WTC11 (cell line): ENCODE results near the gene GSDMA. TPM values are rescaled to one million over a fixed set of nuclear protein-coding genes. Genes with fewer than 3 reads are reported as not detected.

ENCODE experiments used
- ATAC-seq: fragments of 200-7000 bp; cut with Tn5 transposase; 2 replicates; pipeline ENCODE4 v1.10.0; 2021; ENCODE audit warnings: mild to moderate bottlenecking, moderate library complexity
- CTCF ChIA-PET: fragments of 300-600 bp; sonication (Branson Sonifier 250); formaldehyde crosslinking; loops from one replicate; lab custom pipeline; 2021; ENCODE audit warnings: antibody characterized with exemption; lab: Charles Lee
- POLR2A ChIA-PET: fragments of 350-600 bp; sonication (Branson Sonifier 250); formaldehyde crosslinking; loops from one replicate; lab custom pipeline; 2021; ENCODE audit warnings: antibody characterized with exemption; lab: Charles Lee
- DNase-seq: peaks from one replicate; pipeline ENCODE4 v3.0.0; 2021; ENCODE audit warnings: low spot score
- H3K27ac Mint-ChIP-seq: 2 replicates; pipeline ENCODE4 v1.8.0; 2021; ENCODE audit warnings: mixed read lengths
- H3K27me3 Mint-ChIP-seq: 2 replicates; pipeline ENCODE4 v1.8.0; 2021; ENCODE audit warnings: low read depth, mild to moderate bottlenecking, moderate library complexity, mixed read lengths
- H3K36me3 Mint-ChIP-seq: 2 replicates; pipeline ENCODE4 v1.8.0; 2021; ENCODE audit warnings: mixed read lengths
- H3K4me1 Mint-ChIP-seq: 2 replicates; pipeline ENCODE4 v1.8.0; 2022; ENCODE audit warnings: mixed read lengths
- H3K4me3 Mint-ChIP-seq: 2 replicates; pipeline ENCODE4 v1.8.0; 2021; ENCODE audit warnings: mild to moderate bottlenecking, moderate library complexity, mixed read lengths
- H3K9me3 Mint-ChIP-seq: 2 replicates; pipeline ENCODE4 v1.8.0; 2021; ENCODE audit warnings: mixed read lengths
- CREB1 ChIP-seq: sonication (generic); formaldehyde crosslinking; IDR thresholded peaks from 2 replicates; pipeline ENCODE4 v1.8.0; 2023; ENCODE audit warnings: mild to moderate bottlenecking, missing genetic modification reagents
- EMX1 ChIP-seq: fragments of 250-450 bp; sonication (Bioruptor Pico); IDR thresholded peaks from 2 replicates; pipeline ENCODE4 v1.8.0; 2021; ENCODE audit warnings: mild to moderate bottlenecking
- ESRRA ChIP-seq: sonication (generic); formaldehyde crosslinking; IDR thresholded peaks from 2 replicates; pipeline ENCODE4 v1.8.1; 2022; ENCODE audit warnings: mild to moderate bottlenecking, missing genetic modification reagents, borderline replicate concordance
- FOXJ3 ChIP-seq: sonication (generic); formaldehyde crosslinking; IDR thresholded peaks from 2 replicates; pipeline ENCODE4 v1.9.0; 2021; ENCODE audit warnings: missing genetic modification reagents, mild to moderate bottlenecking, borderline replicate concordance
- FOXK1 ChIP-seq: sonication (generic); formaldehyde crosslinking; IDR thresholded peaks from 2 replicates; pipeline ENCODE4 v1.8.0; 2022; ENCODE audit warnings: mild to moderate bottlenecking, moderate library complexity, missing genetic modification reagents
- FOXP1 ChIP-seq: sonication (generic); formaldehyde crosslinking; IDR thresholded peaks from 2 replicates; pipeline ENCODE4 v1.8.0; 2022; ENCODE audit warnings: missing genetic modification reagents, mild to moderate bottlenecking, moderate library complexity, borderline replicate concordance
- ZNF138 ChIP-seq: sonication (generic); formaldehyde crosslinking; conservative IDR thresholded peaks from 2 replicates; pipeline ENCODE4 v1.8.1; 2022; ENCODE audit warnings: mild to moderate bottlenecking, moderate library complexity, missing genetic modification reagents
- ZNF219 ChIP-seq: sonication (generic); formaldehyde crosslinking; IDR thresholded peaks from 2 replicates; pipeline ENCODE4 v1.8.0; 2023; ENCODE audit warnings: missing genetic modification reagents, mild to moderate bottlenecking, borderline replicate concordance
- ZNF317 ChIP-seq: sonication (generic); formaldehyde crosslinking; IDR thresholded peaks from 2 replicates; pipeline ENCODE4 v1.8.1; 2023; ENCODE audit warnings: low read depth, mild to moderate bottlenecking, moderate library complexity, missing genetic modification reagents, borderline replicate concordance
- ZNF416 ChIP-seq: fragments of 250-450 bp; sonication (Bioruptor Pico); IDR thresholded peaks from 2 replicates; pipeline ENCODE4 v1.9.0; 2021; ENCODE audit warnings: mild to moderate bottlenecking, inconsistent platforms
- total RNA-seq: library from RNA; stranded (reverse); gene quantifications from 3 replicates; pipeline ENCODE4 v1.2.3, GENCODE V29; 2021
- TF ChIP-seq, protein P1 (sequence below): sonication (generic); formaldehyde crosslinking; IDR thresholded peaks from 2 replicates; pipeline ENCODE4 v1.8.0; 2022; ENCODE audit warnings: missing genetic modification reagents
- TF ChIP-seq, protein P2 (sequence below): sonication (generic); formaldehyde crosslinking; IDR thresholded peaks from 2 replicates; pipeline ENCODE4 v1.8.0; 2022; ENCODE audit warnings: mild to moderate bottlenecking, missing genetic modification reagents
- TF ChIP-seq, protein P3 (sequence below): sonication (generic); formaldehyde crosslinking; IDR thresholded peaks from 2 replicates; pipeline ENCODE4 v1.8.1; 2022; ENCODE audit warnings: low read depth, missing genetic modification reagents, borderline replicate concordance
- TF ChIP-seq, protein P4 (sequence below): fragments of 250-450 bp; sonication (Bioruptor Pico); conservative IDR thresholded peaks from 2 replicates; pipeline ENCODE4 v1.9.0; 2021; ENCODE audit warnings: mild to moderate bottlenecking
- TF ChIP-seq, protein P5 (sequence below): fragments of 250-450 bp; sonication (Bioruptor Pico); IDR thresholded peaks from 2 replicates; pipeline ENCODE4 v1.9.0; 2021; ENCODE audit warnings: mild to moderate bottlenecking
- TF ChIP-seq, protein P6 (sequence below): sonication (generic); formaldehyde crosslinking; IDR thresholded peaks from 2 replicates; pipeline ENCODE4 v1.8.1; 2023; ENCODE audit warnings: mild to moderate bottlenecking, missing genetic modification reagents
- TF ChIP-seq, protein P7 (sequence below): sonication (generic); formaldehyde crosslinking; IDR thresholded peaks from 2 replicates; pipeline ENCODE4 v1.8.0; 2023; ENCODE audit warnings: missing genetic modification reagents

The GSDMA gene
- total RNA-seq, 1 experiment from 2014 or later, result not detected

DNA sequence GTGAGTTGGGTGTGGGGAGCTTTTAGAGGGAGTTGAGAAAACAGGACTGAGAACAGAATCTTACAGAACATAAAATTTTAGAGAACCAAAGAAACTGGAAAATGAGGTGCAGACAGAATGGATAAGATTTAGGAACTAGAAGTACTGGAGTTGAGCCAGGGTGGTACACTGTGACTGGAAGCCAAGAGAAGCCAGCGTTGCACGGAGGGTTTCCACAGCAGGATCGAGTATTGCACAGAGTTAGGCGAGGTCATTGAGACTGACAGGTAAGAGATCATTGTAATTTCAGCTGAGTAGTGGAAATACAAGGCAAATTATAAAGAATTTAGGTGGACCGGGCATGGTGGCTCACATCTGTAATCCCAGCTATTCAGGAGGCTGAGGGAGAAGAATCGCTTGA lies 6.6 kb downstream of the GSDMA start:
- H3K4me3 Mint-ChIP-seq, result no peak overlapping the region
- no peak overlapping the region for H3K27ac Mint-ChIP-seq
- no peaks in the 10 kb centered on the region for H3K4me1 Mint-ChIP-seq
- TF ChIP-seq CREB1 (CRISPR knock-in tag) (no peak), FOXP1 (CRISPR knock-in tag) (no peak), FOXK1 (CRISPR knock-in tag) (no peak), FOXJ3 (no peak), ZNF219 (CRISPR knock-in tag) (no peak), ZNF317 (CRISPR knock-in tag) (no peak), ZNF138 (CRISPR knock-in tag) (no peak)
- TF ChIP-seq, protein P1, sequence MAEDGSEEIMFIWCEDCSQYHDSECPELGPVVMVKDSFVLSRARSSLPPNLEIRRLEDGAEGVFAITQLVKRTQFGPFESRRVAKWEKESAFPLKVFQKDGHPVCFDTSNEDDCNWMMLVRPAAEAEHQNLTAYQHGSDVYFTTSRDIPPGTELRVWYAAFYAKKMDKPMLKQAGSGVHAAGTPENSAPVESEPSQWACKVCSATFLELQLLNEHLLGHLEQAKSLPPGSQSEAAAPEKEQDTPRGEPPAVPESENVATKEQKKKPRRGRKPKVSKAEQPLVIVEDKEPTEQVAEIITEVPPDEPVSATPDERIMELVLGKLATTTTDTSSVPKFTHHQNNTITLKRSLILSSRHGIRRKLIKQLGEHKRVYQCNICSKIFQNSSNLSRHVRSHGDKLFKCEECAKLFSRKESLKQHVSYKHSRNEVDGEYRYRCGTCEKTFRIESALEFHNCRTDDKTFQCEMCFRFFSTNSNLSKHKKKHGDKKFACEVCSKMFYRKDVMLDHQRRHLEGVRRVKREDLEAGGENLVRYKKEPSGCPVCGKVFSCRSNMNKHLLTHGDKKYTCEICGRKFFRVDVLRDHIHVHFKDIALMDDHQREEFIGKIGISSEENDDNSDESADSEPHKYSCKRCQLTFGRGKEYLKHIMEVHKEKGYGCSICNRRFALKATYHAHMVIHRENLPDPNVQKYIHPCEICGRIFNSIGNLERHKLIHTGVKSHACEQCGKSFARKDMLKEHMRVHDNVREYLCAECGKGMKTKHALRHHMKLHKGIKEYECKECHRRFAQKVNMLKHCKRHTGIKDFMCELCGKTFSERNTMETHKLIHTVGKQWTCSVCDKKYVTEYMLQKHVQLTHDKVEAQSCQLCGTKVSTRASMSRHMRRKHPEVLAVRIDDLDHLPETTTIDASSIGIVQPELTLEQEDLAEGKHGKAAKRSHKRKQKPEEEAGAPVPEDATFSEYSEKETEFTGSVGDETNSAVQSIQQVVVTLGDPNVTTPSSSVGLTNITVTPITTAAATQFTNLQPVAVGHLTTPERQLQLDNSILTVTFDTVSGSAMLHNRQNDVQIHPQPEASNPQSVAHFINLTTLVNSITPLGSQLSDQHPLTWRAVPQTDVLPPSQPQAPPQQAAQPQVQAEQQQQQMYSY (CRISPR knock-in tag), result no peak
- TF ChIP-seq, protein P2, sequence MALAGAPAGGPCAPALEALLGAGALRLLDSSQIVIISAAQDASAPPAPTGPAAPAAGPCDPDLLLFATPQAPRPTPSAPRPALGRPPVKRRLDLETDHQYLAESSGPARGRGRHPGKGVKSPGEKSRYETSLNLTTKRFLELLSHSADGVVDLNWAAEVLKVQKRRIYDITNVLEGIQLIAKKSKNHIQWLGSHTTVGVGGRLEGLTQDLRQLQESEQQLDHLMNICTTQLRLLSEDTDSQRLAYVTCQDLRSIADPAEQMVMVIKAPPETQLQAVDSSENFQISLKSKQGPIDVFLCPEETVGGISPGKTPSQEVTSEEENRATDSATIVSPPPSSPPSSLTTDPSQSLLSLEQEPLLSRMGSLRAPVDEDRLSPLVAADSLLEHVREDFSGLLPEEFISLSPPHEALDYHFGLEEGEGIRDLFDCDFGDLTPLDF (CRISPR knock-in tag), result no peak
- TF ChIP-seq, protein P3, sequence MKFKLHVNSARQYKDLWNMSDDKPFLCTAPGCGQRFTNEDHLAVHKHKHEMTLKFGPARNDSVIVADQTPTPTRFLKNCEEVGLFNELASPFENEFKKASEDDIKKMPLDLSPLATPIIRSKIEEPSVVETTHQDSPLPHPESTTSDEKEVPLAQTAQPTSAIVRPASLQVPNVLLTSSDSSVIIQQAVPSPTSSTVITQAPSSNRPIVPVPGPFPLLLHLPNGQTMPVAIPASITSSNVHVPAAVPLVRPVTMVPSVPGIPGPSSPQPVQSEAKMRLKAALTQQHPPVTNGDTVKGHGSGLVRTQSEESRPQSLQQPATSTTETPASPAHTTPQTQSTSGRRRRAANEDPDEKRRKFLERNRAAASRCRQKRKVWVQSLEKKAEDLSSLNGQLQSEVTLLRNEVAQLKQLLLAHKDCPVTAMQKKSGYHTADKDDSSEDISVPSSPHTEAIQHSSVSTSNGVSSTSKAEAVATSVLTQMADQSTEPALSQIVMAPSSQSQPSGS (CRISPR knock-in tag), result no peak
- peaks cover 32% of the 10 kb centered on the region for H3K27me3 Mint-ChIP-seq
- no peak for DNase-seq
- H3K9me3 Mint-ChIP-seq, result no peaks in the 10 kb centered on the region
- H3K36me3 Mint-ChIP-seq, result no peaks in the 10 kb centered on the region
- ChIA-PET CTCF (interaction anchor here (0.6 to 2.4 kb wide), 3 partner anchors 10 to 805 kb away, joined by 3 to 16 read pairs (median 3); no protein-coding TSS in a partner anchor), POLR2A (interaction anchor here (0.6 to 0.8 kb wide), 2 partner anchors 11 to 31 kb away, joined by 3 read pairs; partner anchors contain the start of gene PSMD3)
- no peak for ATAC-seq

DNA sequence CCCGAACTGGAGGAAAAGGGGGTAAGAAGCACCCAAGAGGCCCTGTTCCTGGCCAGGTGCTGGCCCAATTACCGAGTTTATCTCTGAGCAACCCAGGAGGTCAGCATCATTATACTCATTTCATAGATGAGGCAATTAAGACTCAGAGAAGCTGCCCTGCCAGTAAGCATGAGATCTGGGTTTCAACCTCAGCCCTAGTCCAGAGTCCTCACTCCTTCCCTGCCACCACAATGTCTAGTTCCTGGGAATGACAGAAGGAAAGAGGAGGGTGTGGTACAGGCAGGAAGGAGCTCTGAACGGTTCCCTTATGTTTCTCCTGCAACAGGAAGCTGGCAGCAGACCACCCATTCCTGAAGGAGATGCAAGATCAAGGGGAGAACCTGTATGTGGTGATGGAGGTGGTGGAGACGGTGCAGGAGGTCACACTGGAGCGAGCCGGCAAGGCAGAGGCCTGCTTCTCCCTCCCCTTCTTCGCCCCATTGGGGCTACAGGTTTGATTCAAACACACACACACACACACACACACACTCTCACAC lies 7.4 kb downstream of the GSDMA start:
- Mint-ChIP-seq H3K4me1 (no peaks in the 10 kb centered on the region), H3K27me3 (peaks cover 32% of the 10 kb centered on the region), H3K36me3 (no peaks in the 10 kb centered on the region), H3K9me3 (no peaks in the 10 kb centered on the region), H3K4me3 (no peak overlapping the region), H3K27ac (no peak overlapping the region)
- ChIA-PET CTCF (interaction anchor here (0.9 kb wide), 1 partner anchor 10 kb away, joined by 3 read pairs; the partner anchor contains the start of gene PSMD3), POLR2A (no interaction called here)
- TF ChIP-seq, protein P4, sequence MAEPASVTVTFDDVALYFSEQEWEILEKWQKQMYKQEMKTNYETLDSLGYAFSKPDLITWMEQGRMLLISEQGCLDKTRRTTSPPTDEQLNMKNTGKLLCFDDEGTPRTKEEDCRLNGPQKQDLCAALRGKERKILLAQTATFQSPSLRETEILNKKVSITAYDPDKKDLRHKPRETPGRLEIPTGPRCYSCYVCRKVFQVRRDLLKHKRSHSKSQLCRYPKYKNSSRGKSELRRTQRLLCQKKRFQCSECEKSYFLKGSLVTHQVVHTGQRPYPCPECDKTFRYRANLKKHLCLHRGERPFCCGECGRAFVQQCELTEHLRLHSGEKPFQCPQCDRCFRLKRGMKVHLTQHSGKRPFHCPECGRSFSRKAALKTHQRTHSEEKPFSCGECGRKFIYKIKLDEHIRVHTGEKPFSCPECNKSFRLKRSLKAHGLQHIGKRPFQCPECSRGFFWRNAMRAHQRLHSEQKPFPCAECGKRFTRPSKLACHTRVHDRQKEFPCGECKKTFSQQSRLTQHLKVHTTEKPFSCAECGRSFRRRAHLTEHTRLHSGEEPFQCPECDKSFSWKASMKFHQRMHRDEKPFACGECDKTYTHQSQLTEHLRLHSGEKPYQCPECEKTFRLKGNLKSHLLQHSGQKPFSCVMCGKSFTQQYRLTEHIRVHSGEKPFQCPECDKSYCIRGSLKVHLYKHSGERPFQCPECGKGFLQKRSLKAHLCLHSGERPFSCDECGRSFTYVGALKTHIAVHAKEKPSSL (CRISPR knock-in tag), result no peak
- TF ChIP-seq, protein P5, sequence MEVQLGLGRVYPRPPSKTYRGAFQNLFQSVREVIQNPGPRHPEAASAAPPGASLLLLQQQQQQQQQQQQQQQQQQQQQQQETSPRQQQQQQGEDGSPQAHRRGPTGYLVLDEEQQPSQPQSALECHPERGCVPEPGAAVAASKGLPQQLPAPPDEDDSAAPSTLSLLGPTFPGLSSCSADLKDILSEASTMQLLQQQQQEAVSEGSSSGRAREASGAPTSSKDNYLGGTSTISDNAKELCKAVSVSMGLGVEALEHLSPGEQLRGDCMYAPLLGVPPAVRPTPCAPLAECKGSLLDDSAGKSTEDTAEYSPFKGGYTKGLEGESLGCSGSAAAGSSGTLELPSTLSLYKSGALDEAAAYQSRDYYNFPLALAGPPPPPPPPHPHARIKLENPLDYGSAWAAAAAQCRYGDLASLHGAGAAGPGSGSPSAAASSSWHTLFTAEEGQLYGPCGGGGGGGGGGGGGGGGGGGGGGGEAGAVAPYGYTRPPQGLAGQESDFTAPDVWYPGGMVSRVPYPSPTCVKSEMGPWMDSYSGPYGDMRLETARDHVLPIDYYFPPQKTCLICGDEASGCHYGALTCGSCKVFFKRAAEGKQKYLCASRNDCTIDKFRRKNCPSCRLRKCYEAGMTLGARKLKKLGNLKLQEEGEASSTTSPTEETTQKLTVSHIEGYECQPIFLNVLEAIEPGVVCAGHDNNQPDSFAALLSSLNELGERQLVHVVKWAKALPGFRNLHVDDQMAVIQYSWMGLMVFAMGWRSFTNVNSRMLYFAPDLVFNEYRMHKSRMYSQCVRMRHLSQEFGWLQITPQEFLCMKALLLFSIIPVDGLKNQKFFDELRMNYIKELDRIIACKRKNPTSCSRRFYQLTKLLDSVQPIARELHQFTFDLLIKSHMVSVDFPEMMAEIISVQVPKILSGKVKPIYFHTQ (CRISPR knock-in tag), result no peak
- no peak for TF ChIP-seq EMX1
- TF ChIP-seq, protein P6, sequence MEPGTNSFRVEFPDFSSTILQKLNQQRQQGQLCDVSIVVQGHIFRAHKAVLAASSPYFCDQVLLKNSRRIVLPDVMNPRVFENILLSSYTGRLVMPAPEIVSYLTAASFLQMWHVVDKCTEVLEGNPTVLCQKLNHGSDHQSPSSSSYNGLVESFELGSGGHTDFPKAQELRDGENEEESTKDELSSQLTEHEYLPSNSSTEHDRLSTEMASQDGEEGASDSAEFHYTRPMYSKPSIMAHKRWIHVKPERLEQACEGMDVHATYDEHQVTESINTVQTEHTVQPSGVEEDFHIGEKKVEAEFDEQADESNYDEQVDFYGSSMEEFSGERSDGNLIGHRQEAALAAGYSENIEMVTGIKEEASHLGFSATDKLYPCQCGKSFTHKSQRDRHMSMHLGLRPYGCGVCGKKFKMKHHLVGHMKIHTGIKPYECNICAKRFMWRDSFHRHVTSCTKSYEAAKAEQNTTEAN (CRISPR knock-in tag), result no peak
- TF ChIP-seq ZNF416 (CRISPR knock-in tag), result no peak
- TF ChIP-seq, protein P7, sequence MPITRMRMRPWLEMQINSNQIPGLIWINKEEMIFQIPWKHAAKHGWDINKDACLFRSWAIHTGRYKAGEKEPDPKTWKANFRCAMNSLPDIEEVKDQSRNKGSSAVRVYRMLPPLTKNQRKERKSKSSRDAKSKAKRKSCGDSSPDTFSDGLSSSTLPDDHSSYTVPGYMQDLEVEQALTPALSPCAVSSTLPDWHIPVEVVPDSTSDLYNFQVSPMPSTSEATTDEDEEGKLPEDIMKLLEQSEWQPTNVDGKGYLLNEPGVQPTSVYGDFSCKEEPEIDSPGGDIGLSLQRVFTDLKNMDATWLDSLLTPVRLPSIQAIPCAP, result no peak
- TF ChIP-seq ZNF219 (CRISPR knock-in tag), result no peak
- no peak for TF ChIP-seq ESRRA
- no peak for ATAC-seq
- no peak for DNase-seq
